ENCODE measurements around the gene MAP7.

GRCh38 chr6:136309171-136309570, 241.1 kb downstream of the MAP7 start:
- no peak for TF ChIP-seq CTCF (conservative IDR thresholded peaks at IDR 0.05)
- TF ChIP-seq EZH2 (IDR thresholded peaks at IDR 0.05; ENCODE audit: low read depth): no peak

Measured in PC-9 (cell line).